ENCODE results near the gene ENDOU.

ENDOU gene

GRCh38 chr12:47722136-47722834, 3.0 kb downstream of the ENDOU start:
- no peak for DNase-seq (ENCODE audit: low read depth in 1 of 2, low spot score in 1 of 2)

- no peak for DNase-seq (ENCODE audit: low read depth in 1 of 2, low spot score in 1 of 2)
Observed at GRCh38 chr12:47721431-47721973, 3.8 kb downstream of the ENDOU start.

- DNase-seq (ENCODE audit: low read depth in 1 of 2, low spot score in 1 of 2): no peak
Observed at GRCh38 chr12:47718531-47718930, 6.8 kb downstream of the ENDOU start.

- DNase-seq (ENCODE audit: low read depth in 1 of 2, low spot score in 1 of 2): peak in 1 of 2 donors; percentile 21
Observed at GRCh38 chr12:47717443-47718193, 7.7 kb downstream of the ENDOU start.

- no peak for DNase-seq (ENCODE audit: low read depth in 1 of 2, low spot score in 1 of 2)
Observed at GRCh38 chr12:47717046-47717442, 8.2 kb downstream of the ENDOU start.

GRCh38 chr12:47715877-47716548, 9.3 kb downstream of the ENDOU start:
- no peak for DNase-seq (ENCODE audit: low read depth in 1 of 2, low spot score in 1 of 2)

GRCh38 chr12:47715393-47715876, 9.9 kb downstream of the ENDOU start:
- peak; percentile 52 to 53 for DNase-seq (ENCODE audit: low read depth in 1 of 2, low spot score in 1 of 2)

GRCh38 chr12:47714826-47715386, 10.4 kb downstream of the ENDOU start:
- no peak for DNase-seq (ENCODE audit: low read depth in 1 of 2, low spot score in 1 of 2)

GRCh38 chr12:47712171-47712570, 13.1 kb downstream of the ENDOU start:
- no peak for DNase-seq (ENCODE audit: low read depth in 1 of 2, low spot score in 1 of 2)

- DNase-seq (ENCODE audit: low read depth in 1 of 2, low spot score in 1 of 2): no peak
Observed at GRCh38 chr12:47711448-47711847, 13.8 kb downstream of the ENDOU start.

GRCh38 chr12:47710278-47710677, 15.0 kb downstream of the ENDOU start:
- DNase-seq (ENCODE audit: low read depth in 1 of 2, low spot score in 1 of 2): no peak

- no peak for DNase-seq (ENCODE audit: low read depth in 1 of 2, low spot score in 1 of 2)
Observed at GRCh38 chr12:47709671-47710070, 15.6 kb downstream of the ENDOU start.

GRCh38 chr12:47709237-47709636, 16.1 kb downstream of the ENDOU start:
- no peak for DNase-seq (ENCODE audit: low read depth in 1 of 2, low spot score in 1 of 2)

GRCh38 chr12:47707905-47708543, 17.3 kb downstream of the ENDOU start:
- DNase-seq (ENCODE audit: low read depth in 1 of 2, low spot score in 1 of 2): no peak

- DNase-seq (ENCODE audit: low read depth in 1 of 2, low spot score in 1 of 2): no peak
Observed at GRCh38 chr12:47707355-47707754, 17.9 kb downstream of the ENDOU start.

- peak; percentile 94 to 98 for DNase-seq (ENCODE audit: low read depth in 1 of 2, low spot score in 1 of 2)
Observed at GRCh38 chr12:47705566-47706425, 19.5 kb downstream of the ENDOU start, which contains the start of gene RPAP3. TSS of gene RPAP3 (minus strand) at chr12:47706030. CDS start at chr12:47702840, 3,190 bp downstream.

- DNase-seq (ENCODE audit: low read depth in 1 of 2, low spot score in 1 of 2): no peak
Observed at GRCh38 chr12:47705229-47705565, 20.1 kb downstream of the ENDOU start.

- DNase-seq (ENCODE audit: low read depth in 1 of 2, low spot score in 1 of 2): no peak
Observed at GRCh38 chr12:47704719-47705118, 20.6 kb downstream of the ENDOU start.

- DNase-seq (ENCODE audit: low read depth in 1 of 2, low spot score in 1 of 2): no peak
Observed at GRCh38 chr12:47700263-47700662, 25.0 kb downstream of the ENDOU start.

- no peak for DNase-seq (ENCODE audit: low read depth in 1 of 2, low spot score in 1 of 2)
Observed at GRCh38 chr12:47698631-47699030, 26.7 kb downstream of the ENDOU start.
